GM12875 (cell line): ENCODE measurements around the gene LOC128125822.

ENCODE experiments used
- H3K4me3 ChIP-seq: one replicate; pipeline ENCODE4 v1.5.1; 2011; ENCODE audit warnings: low read depth, low read length, control low read depth
- TF ChIP-seq, protein P1 (sequence below): IDR thresholded peaks from 2 replicates; pipeline ENCODE4 v1.5.1; 2011; ENCODE audit warnings: low read depth, mild to moderate bottlenecking, control low read depth, inconsistent platforms, low read length, moderate library complexity, borderline replicate concordance; ENCODE audit not compliant: insufficient read depth

LOC128125822 gene

DNA sequence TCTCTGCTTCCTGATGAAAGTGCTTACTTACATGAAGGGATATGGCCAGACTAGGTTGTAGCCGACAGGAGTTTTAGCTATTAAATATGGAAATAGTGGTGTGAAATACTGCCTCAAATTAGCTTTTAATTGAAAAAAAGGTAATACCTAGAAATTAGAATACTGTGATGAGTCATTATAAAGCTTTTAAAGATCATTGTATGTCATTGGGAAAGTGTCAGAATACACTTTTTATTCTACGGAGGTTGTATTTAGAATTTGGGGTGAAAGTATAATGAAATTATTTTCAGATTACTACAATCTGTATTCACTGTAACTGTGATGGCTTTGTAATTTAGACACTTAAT is 2.2 kb downstream of the LOC128125822 start:
- TF ChIP-seq, protein P1, sequence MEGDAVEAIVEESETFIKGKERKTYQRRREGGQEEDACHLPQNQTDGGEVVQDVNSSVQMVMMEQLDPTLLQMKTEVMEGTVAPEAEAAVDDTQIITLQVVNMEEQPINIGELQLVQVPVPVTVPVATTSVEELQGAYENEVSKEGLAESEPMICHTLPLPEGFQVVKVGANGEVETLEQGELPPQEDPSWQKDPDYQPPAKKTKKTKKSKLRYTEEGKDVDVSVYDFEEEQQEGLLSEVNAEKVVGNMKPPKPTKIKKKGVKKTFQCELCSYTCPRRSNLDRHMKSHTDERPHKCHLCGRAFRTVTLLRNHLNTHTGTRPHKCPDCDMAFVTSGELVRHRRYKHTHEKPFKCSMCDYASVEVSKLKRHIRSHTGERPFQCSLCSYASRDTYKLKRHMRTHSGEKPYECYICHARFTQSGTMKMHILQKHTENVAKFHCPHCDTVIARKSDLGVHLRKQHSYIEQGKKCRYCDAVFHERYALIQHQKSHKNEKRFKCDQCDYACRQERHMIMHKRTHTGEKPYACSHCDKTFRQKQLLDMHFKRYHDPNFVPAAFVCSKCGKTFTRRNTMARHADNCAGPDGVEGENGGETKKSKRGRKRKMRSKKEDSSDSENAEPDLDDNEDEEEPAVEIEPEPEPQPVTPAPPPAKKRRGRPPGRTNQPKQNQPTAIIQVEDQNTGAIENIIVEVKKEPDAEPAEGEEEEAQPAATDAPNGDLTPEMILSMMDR, result no peak

DNA sequence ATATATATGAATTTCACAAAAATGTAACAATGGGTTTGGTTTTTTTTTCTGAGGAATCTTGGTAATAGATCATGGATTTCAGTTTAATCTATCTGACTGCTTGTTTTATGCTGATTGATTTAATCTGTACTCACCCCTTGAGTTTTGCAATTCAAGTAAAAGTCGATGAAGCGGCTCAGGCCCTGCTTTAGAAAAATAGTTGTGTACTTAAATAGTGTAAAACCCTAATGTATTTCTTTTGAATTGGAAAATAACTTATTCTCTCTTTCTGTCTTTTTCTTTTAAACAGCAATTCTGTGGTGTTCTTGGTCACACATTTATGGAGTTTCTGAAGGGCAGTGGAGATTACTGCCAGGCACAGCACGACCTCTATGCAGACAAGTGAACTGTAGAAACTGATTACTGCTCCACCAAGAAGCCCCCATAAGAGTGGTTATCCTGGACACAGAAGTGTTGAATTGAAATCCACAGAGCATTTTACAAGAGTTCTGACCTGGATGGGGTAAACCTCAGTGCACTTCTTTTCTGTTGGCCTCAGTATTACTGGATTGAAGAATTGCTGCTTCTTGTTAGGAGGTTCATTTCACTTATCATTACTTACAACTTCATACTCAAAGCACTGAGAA is 4.0 kb downstream of the LOC128125822 start:
- TF ChIP-seq, protein P1, result no peak

More for the DNA sequence above, 2.2 kb downstream of the LOC128125822 start:
- H3K4me3 ChIP-seq, result no peak overlapping the region

DNA sequence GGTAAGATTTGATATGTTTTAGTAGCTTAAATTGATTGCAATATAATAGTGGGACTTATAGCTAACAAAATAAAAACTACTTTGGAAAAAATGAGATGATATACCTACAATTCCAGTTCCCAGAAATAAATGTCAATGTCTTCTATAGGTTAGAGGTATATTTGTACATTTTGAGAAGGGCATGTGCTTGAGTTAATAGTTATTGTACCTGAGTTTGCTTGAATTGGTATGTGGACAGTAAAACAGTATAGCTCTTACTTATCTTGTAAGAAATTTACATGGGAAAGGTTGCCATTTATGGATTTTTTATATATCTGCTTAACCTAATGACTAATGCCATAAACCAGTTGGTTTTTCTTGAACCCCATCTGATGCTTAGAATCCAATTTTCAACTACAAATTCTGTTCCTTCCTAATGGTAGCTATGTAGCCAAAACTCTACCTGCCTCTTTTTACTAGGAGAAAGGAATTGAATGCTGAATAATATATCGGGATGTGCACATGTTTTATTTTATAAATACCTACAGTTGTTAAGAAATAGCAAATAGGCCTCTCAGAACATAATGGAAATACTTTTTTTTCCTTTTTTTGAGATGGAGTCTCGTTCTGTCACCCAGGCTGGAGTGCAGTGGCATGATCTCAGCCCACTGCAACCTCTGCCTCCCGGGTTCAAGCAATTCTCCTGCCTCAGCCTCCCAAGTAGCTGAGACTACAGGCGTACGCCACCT is 4.9 kb downstream of the LOC128125822 start:
- TF ChIP-seq, protein P1, result no peak
- no peak overlapping the region for H3K4me3 ChIP-seq

More for the DNA sequence above, 4.0 kb downstream of the LOC128125822 start:
- H3K4me3 ChIP-seq, result no peak overlapping the region

DNA sequence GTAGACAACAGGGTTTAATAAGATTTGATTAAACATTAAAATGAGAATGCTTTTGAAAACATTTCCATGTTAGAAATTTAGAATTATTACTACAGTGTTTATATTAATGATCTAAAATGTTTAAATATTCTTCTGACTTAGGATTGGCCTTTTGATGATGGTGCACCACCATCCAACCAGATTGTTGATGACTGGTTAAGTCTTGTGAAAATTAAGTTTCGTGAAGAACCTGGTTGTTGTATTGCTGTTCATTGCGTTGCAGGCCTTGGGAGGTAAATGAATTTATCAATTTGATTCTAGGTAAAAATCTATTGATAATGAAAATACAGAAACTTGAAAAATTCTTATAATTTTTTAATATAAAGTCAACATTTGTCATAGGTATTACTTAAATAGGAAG is 6.5 kb downstream of the LOC128125822 start:
- TF ChIP-seq, protein P1, result no peak
- no peak overlapping the region for H3K4me3 ChIP-seq

DNA sequence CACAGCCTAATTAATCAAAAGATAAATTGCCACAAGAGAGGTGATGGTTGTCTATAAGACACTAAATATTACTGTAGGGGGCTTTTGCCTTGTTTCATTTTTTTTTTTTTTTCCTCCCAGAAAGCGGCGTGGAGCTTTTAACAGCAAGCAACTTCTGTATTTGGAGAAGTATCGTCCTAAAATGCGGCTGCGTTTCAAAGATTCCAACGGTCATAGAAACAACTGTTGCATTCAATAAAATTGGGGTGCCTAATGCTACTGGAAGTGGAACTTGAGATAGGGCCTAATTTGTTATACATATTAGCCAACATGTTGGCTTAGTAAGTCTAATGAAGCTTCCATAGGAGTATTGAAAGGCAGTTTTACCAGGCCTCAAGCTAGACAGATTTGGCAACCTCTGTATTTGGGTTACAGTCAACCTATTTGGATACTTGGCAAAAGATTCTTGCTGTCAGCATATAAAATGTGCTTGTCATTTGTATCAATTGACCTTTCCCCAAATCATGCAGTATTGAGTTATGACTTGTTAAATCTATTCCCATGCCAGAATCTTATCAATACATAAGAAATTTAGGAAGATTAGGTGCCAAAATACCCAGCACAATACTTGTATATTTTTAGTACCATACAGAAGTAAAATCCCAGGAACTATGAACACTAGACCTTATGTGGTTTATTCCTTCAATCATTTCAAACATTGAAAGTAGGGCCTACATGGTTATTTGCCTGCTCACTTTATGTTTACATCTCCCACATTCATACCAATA is 7.8 kb downstream of the LOC128125822 start:
- TF ChIP-seq, protein P1, result no peak
- no peak overlapping the region for H3K4me3 ChIP-seq

DNA sequence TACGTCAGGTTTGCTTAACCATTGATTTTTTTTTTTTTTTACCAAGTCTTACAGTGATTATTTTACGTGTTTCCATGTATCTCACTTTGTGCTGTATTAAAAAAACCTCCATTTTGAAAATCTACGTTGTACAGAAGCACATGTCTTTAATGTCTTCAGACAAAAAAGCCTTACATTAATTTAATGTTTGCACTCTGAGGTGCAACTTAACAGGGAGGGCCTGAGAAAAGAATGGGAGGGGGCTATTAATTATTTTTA is 8.4 kb downstream of the LOC128125822 start:
- TF ChIP-seq, protein P1, result no peak

DNA sequence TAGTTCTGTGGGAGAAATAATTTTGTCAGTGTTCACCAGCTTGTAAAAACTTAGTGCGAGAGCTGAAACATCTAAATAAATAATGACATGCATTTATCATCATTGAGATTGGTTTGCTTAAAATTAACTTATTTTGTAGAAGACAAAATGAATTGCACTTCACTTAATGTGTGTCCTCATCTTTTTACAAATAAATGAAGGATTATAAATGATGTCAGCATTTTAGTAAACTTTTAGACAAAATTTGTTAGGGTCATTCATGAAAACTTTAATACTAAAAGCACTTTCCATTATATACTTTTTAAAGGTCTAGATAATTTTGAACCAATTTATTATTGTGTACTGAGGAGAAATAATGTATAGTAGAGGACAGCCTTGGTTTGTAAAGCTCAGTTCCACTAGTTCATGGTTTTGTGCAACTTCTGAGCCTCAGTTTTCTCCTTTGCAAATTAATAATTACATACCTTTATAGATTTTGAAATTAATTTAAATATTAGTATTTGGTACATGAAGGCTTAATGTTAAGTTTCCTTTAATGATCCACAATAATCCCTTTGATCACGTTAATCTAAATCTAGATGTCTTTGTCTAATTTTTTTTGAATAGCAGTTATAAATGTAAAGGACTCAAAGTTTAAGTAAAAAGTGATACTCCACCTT is 9.2 kb downstream of the LOC128125822 start:
- no peak overlapping the region for H3K4me3 ChIP-seq

More for the DNA sequence above, 8.4 kb downstream of the LOC128125822 start:
- no peak overlapping the region for H3K4me3 ChIP-seq

More for the DNA sequence above, 9.2 kb downstream of the LOC128125822 start:
- TF ChIP-seq, protein P1, result no peak
